Measurements from ENCODE around the gene POLR3A.
"Not testable (repeated sequence)": the region's sequence is repeated elsewhere in the genome, so short reads cannot be mapped to it uniquely, and the experiment has no call there.

Gene POLR3A

DNA sequence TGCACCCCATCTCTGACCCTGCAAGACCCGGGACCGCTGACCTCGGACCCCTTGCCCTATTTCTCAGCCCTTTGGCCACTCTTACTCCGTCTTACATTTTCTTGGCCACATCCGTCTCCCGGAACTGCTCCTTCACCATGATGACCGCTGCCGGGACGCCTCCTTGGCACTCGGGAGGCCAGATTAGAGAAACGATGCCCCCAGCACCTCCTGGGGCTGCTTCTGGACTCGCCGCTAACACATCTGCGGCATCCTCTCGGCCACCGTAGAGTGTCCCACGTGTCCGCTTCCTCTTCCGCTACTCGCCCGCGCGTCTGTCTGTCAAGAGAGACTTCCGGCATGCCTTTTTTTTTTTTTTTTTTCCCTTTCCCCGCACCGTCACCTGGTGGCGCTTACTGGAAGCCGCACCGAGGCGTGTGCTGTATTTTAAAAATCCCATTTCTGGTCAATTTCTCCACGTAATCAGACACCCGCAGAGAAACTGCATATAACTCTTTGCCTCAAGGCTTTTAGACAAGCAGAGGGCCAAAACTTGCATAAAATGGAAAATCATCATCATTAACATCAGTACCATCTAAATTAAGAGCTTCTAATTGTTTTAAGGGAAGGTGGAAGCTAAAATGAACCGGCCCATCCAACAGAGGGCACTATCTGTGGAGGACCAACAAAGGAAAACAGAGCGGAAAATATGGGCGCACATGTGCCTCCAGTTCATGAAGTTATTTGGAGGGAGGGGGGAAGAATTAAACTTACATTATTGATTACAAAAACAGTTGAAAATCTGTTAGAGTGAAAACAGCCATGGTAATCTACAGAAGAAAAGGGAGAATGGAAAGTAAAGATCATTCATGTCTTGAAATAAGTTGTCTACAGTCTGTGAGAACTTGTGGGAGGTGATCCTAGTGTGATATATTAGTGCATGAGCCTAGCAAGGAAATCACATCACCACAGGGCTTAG is at the start of gene POLR3A:
Gene POLR3A (minus strand): TSS at position 247 of the 958 bp plus-strand sequence. CDS start 108 bp downstream, at position 139.
- peak; percentile 88 for DNase-seq (ENCODE audit: low spot score)

- no peak for DNase-seq (ENCODE audit: low spot score)
Measured at GRCh38 chr10:78078539-78079330, 49.4 kb upstream of the POLR3A start.

DNA sequence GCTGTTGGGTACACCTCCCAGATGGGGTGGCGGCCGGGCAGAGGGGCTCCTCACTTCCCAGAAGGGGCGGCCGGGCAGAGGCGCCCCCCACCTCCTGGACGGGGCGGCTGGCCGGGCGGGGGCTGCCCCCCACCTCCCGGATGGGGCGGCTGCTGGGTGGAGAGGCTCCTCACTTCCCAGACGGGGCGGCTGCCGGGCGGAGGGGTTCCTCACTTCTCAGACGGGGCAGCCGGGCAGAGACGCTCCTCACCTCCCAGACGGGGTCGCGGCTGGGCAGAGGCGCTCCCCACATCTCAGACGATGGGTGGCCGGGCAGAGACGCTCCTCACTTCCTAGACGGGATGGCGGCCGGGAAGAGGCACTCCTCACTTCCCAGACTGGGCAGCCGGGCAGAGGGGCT is 46.5 kb upstream of the POLR3A start:
- DNase-seq (ENCODE audit: low spot score), result not testable (repeated sequence)

DNA sequence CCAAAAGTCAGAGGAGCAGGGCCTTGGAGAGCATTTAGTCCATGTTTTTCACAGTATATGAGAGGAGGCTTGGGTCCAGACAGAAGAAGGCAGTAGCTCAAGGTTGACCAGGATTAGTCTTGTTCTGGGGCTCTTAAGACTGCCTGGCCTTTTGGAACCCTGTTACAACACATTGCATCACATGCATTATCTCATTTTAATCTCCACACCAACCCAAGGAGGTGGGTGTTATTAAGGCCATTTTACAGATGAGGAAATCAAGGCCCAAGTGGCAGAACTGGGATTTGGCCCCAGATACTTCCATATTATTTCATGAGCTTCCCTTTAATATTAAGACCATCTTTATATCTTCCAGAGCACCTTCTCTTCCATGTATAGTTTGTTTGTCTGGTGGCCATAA is 43.2 kb upstream of the POLR3A start:
- no peak for DNase-seq (ENCODE audit: low spot score)

- DNase-seq (ENCODE audit: low spot score), result no peak
Measured at GRCh38 chr10:78071857-78072179, 42.5 kb upstream of the POLR3A start.

- no peak for DNase-seq (ENCODE audit: low spot score)
Measured at GRCh38 chr10:78071140-78071856, 42.0 kb upstream of the POLR3A start.

DNA sequence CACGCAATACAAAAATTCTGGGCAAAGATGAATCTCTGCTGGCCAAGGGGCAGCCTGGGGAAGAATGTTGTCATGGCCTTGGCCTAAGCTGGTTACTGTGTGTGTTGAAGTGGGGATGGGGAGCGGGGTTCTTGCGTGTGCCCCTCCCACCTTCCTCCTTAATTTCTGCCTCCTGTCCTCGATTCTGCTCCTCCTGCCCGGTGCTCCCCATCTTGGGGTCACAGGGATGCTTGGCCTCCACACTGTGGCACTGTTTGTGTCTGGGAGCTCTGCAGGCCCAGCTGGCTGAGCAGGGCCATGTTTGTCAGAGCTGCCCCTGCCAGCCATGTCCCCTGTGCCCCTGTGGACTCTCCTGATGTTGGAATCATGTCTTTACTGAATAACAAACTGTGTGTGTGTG is 41.4 kb upstream of the POLR3A start:
- no peak for DNase-seq (ENCODE audit: low spot score)

DNA sequence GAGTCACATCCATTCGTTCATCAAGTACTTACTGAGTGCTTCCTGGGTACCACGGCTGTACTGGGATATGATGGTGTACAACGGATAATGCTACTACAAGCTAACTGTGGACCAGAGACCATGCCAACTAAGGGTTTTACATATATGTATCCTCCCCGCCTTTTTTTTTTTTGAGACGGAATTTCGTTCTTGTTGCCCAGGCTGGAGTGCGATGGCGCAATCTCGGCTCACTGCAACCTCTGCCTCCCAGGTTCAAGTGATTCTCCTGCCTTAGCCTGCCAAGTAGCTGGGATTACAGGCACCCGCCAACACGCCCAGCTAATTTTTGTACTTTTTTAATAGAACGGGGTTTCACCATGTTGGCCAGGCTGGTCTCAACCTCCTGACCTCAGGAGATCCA is 40.7 kb upstream of the POLR3A start:
- DNase-seq (ENCODE audit: low spot score), result not testable (repeated sequence)

DNA sequence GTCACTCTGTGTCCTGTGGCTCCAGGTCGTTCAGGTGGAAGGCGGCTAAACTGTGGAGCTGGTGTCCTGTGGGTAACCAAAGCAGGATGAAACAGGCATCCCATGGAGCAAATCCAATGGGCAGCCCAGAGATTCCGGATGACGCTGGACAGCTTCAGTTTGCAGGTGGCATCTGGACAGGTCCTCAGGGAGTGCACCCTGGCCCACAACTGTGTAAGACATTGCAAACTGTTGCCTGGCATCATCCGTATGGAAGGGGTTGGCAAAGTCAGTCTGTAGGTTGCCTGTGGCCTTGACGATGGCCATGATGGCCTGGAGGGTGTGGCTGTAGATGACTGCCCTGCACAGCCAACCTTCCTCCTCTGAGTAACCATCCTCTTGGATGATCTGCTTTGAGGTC is 39.8 kb upstream of the POLR3A start:
- DNase-seq (ENCODE audit: low spot score), result no peak

DNA sequence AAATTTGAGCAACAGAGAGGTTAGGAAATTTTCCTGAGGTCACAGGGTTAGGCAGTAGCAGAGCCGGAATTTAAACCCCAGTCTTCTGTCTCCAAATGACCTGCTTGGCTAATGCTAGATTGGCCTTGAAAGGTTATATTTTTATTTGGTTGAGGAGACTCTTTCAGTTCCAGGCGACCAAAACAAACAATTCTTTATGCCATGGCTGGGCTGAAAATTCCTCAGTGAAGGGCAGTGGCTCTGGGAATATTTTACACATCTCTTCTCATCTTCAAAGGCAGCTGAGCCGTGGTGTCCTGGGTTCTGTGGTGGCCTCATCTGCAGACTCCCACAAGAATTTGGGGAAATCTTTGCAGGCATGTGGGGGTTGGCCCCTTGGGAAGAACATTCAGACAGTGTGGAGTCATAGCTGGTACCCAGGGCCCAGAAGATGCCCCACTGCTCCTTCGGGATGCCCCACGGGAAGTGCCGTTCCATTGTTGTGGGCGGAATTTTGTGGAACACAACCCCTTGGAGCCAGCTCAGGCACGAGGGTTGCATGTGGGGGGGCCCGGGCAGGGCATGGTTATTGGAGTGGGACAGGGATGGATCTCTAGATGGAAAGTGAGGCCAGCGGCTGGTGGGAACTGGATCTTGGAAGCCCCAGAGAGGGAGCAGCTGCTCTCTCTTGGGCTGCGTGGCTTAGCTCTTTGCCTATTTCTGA is 37.6 kb upstream of the POLR3A start:
- no peak for DNase-seq (ENCODE audit: low spot score)

- no peak for DNase-seq (ENCODE audit: low spot score)
Measured at GRCh38 chr10:78066012-78066411, 36.7 kb upstream of the POLR3A start.

DNA sequence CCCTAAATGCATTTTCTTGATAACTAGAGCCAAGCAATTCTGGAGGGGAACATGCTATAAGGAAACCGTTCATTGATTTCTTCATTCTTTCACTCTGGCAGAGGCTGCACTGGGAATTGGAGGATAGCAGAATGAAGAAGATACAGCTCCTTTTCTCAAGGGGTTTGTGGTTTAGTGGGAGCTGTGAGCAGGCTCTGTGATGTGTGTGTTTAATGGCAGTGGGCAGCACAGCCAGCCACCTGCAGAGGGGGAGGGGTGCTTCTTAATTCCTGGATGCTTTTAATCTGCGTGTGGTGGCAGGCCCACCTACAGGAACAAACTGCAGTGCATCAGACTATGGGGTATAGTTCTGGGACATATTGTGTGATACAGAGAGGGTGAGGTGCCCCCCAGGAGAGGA is 36.3 kb upstream of the POLR3A start:
- DNase-seq (ENCODE audit: low spot score), result no peak

DNA sequence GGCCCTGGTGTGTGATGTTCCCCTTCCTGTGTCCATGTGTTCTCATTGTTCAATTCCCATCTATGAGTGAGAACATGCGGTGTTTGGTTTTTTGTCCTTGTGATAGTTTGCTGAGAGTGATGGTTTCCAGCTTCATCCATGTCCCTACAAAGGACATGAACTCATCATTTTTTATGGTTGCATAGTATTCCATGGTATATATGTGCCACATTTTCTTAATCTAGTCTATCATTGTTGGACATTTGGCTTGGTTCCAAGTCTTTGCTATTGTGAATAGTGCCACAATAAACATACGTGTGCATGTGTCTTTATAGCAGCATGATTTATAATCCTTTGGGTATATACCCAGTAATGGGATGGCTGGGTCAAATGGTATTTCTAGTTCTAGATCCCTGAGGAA is 35.6 kb upstream of the POLR3A start:
- DNase-seq (ENCODE audit: low spot score), result not testable (repeated sequence)

- DNase-seq (ENCODE audit: low spot score), result no peak
Measured at GRCh38 chr10:78063236-78063635, 33.9 kb upstream of the POLR3A start.

DNA sequence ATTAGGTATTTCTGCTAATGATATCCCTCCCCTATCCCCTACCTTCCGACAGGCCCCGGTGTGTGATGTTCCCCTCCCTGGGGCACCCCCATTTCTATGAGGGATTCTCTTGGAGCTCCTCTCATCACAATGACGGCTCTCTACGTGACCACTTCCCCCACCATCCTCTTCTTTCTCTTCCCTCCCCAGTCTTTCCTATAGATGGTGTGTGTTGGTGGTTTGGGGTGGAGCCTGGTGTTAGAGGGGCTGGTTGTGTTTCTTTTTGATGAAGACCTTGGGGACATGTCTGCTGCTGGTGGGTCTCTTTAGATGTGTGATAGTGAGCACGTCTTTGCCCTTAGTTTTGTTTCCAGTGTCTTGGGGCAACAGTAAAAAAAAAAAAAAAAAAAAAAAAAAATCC is 33.0 kb upstream of the POLR3A start:
- DNase-seq (ENCODE audit: low spot score), result no peak

GRCh38 chr10:78059906-78060702 is 30.8 kb upstream of the POLR3A start:
- DNase-seq (ENCODE audit: low spot score), result no peak

DNA sequence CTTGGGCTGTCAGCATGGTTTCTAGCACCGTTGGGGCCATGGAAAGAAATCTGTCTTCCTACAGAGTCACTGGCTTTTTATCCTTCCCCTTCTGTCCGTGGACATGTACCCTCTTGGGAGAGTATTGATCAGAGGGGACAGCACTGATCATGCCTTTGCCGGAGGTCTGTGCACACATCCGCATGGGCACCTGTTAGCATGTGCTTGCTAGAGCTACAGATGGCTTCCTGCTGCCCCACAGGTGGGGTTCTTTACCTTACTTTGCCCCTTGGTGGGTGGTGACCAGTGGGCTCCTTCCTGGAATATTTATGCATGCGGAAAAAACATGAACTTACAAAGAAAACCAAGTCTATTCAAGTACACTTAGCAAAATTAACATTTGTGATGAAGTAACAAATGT is 29.2 kb upstream of the POLR3A start:
- no peak for DNase-seq (ENCODE audit: low spot score)

GRCh38 chr10:78053211-78053868 is 24.0 kb upstream of the POLR3A start:
- no peak for DNase-seq (ENCODE audit: low spot score)

GRCh38 chr10:78049851-78050250 is 20.5 kb upstream of the POLR3A start:
- DNase-seq (ENCODE audit: low spot score), result no peak

DNA sequence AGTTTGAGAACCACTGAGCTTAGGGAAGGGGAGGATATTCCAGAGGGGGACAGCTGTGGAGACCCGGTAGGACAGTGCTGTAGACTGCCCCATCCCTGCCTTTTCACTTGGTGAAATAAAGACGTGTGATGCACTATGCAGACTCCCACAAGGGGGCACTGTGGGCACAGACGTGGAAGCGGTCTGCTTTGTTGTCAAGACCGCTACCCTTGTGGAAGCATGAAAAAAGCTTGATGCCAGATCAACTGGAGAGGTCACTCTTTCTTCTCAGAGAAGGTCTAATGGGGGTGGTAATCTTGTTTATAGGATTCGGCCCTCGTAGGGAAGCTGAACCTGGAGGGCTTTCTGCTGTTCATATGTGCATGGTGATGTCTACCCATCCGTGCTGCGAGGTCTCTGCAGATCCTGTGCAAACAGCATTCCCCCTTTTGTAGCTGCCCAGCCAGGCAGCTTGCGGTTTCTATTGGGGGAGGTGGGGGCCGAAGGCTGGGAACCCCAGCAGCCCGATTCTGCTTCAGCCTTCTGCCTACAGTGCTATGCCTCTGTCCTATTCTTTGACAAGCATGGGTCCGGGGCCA is 18.1 kb upstream of the POLR3A start:
- peak; percentile 73 for DNase-seq (ENCODE audit: low spot score)
